Naive thymus-derived CD8-positive, alpha-beta T cell (primary cell): Measurements from ENCODE around the gene MED13L. TPM values are rescaled to one million over a fixed set of nuclear protein-coding genes. Genes with fewer than 3 reads are reported as not detected.
"Not testable (repeated sequence)": the region's sequence is repeated elsewhere in the genome, so short reads cannot be mapped to it uniquely, and the experiment has no call there.

ENCODE experiments used
- ATAC-seq, 2 donors: fragments of 150-1000 bp; cut with Tn5 transposase in 1 of 2; sonication (Bioruptor Pico), chemical (Tn5 transposase) in 1 of 2; 1 replicate in 1 of 2; 2 replicates in 1 of 2; pipeline ENCODE4 v1.10.0; 2021; ENCODE audit warnings: mild to moderate bottlenecking in 2 of 2, moderate library complexity in 2 of 2
- POLR2A ChIA-PET: fragments of 350-600 bp; sonication (Branson Sonifier 250); formaldehyde crosslinking; loops from one replicate; lab custom pipeline; 2021; ENCODE audit warnings: antibody characterized with exemption; lab: Charles Lee
- DNase-seq, 10 donors: peaks; one replicate each; pipeline versions ENCODE4 v3.0.0 to v3.0.0-alpha.2; 2020 to 2022
- H3K27ac Mint-ChIP-seq, 10 donors: one replicate each; pipeline ENCODE4 v1.8.0; 2020 to 2022; ENCODE audit warnings: mild to moderate bottlenecking in 10 of 10, mixed read lengths in 10 of 10, moderate library complexity in 4 of 10, inconsistent platforms in 1 of 10
- H3K27me3 Mint-ChIP-seq, 5 donors: one replicate each; pipeline ENCODE4 v1.8.0; 2021 to 2022; ENCODE audit warnings: mixed read lengths in 5 of 5
- H3K36me3 Mint-ChIP-seq, 3 donors: one replicate each; pipeline ENCODE4 v1.8.0; 2020 to 2022; ENCODE audit warnings: mixed read lengths in 3 of 3, mild to moderate bottlenecking in 2 of 3, inconsistent platforms in 1 of 3
- H3K4me1 Mint-ChIP-seq, 4 donors: one replicate each; pipeline ENCODE4 v1.8.0; 2021 to 2022; ENCODE audit warnings: mixed read lengths in 4 of 4
- H3K4me3 Mint-ChIP-seq, 10 donors: one replicate each; pipeline ENCODE4 v1.8.0; 2020 to 2022; ENCODE audit warnings: mild to moderate bottlenecking in 10 of 10, mixed read lengths in 10 of 10, moderate library complexity in 6 of 10, inconsistent platforms in 1 of 10
- H3K9me3 Mint-ChIP-seq, 9 donors: one replicate each; pipeline ENCODE4 v1.8.0; 2020 to 2022; ENCODE audit warnings: mixed read lengths in 9 of 9, mild to moderate bottlenecking in 3 of 9, inconsistent platforms in 1 of 9, moderate library complexity in 1 of 9
- polyA plus RNA-seq, 3 donors: library from polyadenylated mRNA; unstranded; fragments of 300-500 nt; fragmentation: Illumina TruSeq; gene quantifications; one replicate each; pipeline ENCODE4 v1.2.3, GENCODE V29; 2021
- total RNA-seq, 8 experiments: library from RNA in 2 of 8; stranded (reverse) in 2 of 8; gene quantifications; one replicate each; pipeline ENCODE4 v1.2.3 and lab custom pipeline; 2021 to 2026

The MED13L gene
- total and polyA plus RNA-seq, 5 experiments from 2014 or later, result 5.1 to 164 (median 6.7) TPM

DNA sequence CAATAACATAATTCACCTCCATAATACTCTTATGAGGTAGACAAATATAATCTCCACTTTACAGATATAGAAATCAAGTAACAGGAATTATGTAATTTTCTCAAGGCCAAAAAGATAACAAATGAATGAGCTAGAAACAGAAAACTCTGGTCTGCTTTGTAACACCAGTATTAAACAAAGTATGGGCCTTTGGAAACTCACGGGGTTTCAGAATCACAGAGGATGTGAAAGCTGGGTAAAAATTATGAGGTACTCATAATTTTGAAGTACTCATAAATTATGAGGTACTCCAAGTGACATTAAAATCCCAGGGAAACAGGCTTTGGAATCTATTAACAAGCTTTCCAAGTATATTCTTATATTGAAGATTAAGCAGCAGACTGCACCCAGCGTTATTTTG lies 140.2 kb downstream of the MED13L start:
- POLR2A ChIA-PET, result no interaction called here
- DNase-seq (no peak), ATAC-seq (no peak)
- Mint-ChIP-seq H3K27ac (peak overlapping the region in 2 of 10 donors; percentile 39 to 68), H3K4me1 (peaks cover 45 to 76% (median 72%) of the 10 kb centered on the region in 4 donors), H3K36me3 (no peaks in the 10 kb centered on the region), H3K27me3 (no peaks in the 10 kb centered on the region), H3K4me3 (peak overlapping the region in 2 of 10 donors; percentile 11 to 15), H3K9me3 (no peaks in the 10 kb centered on the region)

DNA sequence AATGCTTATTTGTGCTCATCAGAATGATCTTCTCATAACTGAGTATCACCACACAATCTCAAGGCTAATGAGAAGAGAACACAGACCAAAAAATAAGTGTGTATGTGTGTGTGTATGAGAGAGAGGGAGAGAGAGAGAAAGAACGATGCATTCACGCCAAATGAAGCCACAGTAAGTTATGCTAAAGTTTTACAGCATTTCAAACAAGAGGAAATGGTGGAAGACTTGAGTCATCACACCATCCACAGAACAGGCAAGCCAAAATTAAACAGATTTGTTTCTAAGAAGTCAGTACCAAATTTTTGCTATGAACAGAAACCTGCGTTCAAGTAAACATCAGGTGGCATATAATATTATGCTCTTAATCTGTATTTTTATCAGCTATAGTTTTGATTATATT lies 141.2 kb downstream of the MED13L start:
- Mint-ChIP-seq H3K4me3 (peak overlapping the region in 5 of 10 donors; percentile 3 to 37 (median 25)), H3K36me3 (no peaks in the 10 kb centered on the region), H3K4me1 (peaks cover 39 to 74% (median 69%) of the 10 kb centered on the region in 4 donors), H3K9me3 (no peaks in the 10 kb centered on the region), H3K27me3 (no peaks in the 10 kb centered on the region), H3K27ac (peak overlapping the region in 4 of 10 donors; percentile 12 to 68 (median 64))
- POLR2A ChIA-PET, result interaction anchor here (0.6 kb wide), 1 partner anchor 140 kb away, joined by 9 read pairs; no protein-coding TSS in a partner anchor
- peak in 1 of 2 donors; percentile 58 for ATAC-seq
- no peak for DNase-seq

DNA sequence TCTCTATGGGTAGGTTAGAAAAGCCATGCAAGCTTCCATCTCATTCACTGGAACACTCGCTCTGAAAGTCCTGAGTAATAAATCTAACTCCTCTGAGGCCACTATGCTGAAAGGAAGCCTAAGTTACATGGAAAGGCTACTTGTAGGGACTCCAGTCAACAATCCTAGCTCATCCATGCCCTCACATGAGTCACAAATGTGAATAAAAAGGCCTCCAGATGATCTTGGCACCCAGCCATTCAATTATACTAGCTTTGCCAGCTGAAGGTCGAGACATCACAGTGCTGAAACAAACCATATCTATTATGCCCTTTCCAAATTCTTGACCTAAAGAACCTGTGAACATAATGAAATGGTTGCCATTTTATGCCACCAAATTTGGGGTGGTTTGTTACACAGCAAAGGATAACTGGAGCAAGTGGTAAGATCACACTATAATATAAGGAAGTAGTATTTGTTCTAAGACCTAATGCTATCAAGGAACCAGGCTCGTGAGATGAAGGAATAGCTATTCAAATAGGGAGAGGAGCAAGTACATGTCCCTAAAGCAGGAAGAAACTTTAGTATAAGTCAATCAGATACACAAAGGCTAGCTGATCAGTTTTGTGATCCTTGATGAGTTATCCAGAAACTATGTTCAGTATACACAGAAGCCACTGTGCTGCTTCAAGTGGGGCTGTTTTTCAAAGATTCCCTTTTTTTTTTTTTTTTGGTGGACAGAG lies 142.1 kb downstream of the MED13L start:
- DNase-seq (no peak), ATAC-seq (no peak)
- Mint-ChIP-seq H3K36me3 (no peaks in the 10 kb centered on the region), H3K4me1 (peaks cover 43 to 82% (median 76%) of the 10 kb centered on the region in 4 donors), H3K27ac (no peak overlapping the region), H3K9me3 (no peaks in the 10 kb centered on the region), H3K4me3 (peak overlapping the region in 1 of 10 donors; percentile 21), H3K27me3 (no peaks in the 10 kb centered on the region)
- POLR2A ChIA-PET, result no interaction called here

DNA sequence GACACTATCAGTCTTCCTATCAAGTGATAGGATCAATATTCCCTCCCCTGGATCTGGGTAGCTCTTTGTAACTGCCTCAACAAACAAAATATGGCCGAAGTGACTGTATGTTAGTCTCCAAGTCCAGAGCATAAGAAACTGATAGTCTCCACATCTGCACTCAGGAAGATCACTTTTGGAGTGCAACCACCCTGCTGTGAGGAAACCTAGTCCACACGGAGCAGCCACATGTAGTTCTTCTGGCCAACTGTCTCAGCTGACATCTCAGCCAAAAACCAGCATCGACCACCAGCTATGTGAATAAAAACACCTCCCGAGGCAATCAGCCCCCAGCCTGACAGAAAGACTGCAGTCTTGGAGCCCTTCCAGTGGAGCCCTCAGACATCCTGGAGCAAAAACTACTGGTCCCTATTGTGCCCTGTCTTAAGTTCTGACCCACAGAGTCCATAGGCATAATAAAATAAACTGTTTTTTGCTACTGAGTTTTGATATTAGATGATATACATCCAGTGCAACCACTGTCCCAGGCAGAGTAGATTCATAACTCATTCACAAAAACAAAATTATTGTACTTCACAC lies 143.8 kb downstream of the MED13L start:
- H3K36me3 Mint-ChIP-seq, result no peaks in the 10 kb centered on the region
- ATAC-seq, result no peak
- peak overlapping the region in 7 of 10 donors; percentile 2 to 62 (median 19) for H3K4me3 Mint-ChIP-seq
- no peaks in the 10 kb centered on the region for H3K27me3 Mint-ChIP-seq
- no peak for DNase-seq
- peak overlapping the region in 4 of 10 donors; percentile 10 to 71 (median 38) for H3K27ac Mint-ChIP-seq
- H3K4me1 Mint-ChIP-seq, result peaks cover 38 to 87% (median 73%) of the 10 kb centered on the region in 4 donors
- no peaks in the 10 kb centered on the region for H3K9me3 Mint-ChIP-seq
- POLR2A ChIA-PET, result no interaction called here

DNA sequence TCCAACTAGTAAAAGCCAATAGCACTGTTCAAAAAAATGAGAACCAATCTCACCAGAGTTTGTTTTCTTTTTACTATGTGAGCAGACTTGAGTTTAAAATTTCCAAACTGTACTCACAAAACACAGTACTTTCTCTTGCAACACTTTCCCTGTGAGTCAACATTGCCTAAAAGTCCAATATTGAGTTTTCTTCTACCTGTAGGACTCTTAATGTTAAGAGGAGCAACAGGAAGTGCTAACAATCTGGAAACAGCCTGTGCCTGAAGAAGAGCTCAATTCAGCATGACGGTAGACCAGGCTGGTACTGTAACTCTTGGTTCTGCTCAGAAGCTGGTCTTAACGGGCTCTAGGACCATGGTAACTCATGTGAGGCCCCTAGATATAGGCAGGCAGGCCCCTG lies 144.3 kb downstream of the MED13L start:
- Mint-ChIP-seq H3K27me3 (no peaks in the 10 kb centered on the region), H3K4me3 (peak overlapping the region in 3 of 10 donors; percentile 6 to 62 (median 14)), H3K36me3 (no peaks in the 10 kb centered on the region), H3K4me1 (peaks cover 38 to 86% (median 73%) of the 10 kb centered on the region in 4 donors), H3K27ac (peak overlapping the region in 4 of 10 donors; percentile 10 to 71 (median 32)), H3K9me3 (no peaks in the 10 kb centered on the region)
- no peak for DNase-seq
- peak in 1 of 2 donors; percentile 27 for ATAC-seq
- POLR2A ChIA-PET, result no interaction called here

DNA sequence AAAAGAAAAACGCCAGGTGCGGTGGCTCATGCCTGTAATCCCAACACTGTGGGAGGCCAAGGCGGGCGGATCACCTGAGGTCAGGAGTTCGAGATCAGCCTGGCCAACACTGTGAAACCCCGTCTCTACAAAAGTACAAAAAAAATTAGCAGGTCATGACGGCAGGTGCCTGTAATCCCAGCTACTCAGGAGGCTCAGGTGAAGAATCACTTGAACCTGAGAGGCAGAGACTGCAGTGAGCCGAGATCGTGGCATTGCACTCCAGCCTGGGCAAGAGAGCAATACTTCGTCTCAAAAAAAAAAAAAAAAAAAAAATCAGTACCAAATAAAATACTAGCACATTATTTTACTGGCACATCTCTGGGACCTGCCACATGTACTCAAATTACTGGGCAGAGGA lies 145.5 kb downstream of the MED13L start:
- not testable (repeated sequence) for H3K36me3 Mint-ChIP-seq, H3K27me3 Mint-ChIP-seq, ATAC-seq, H3K9me3 Mint-ChIP-seq, DNase-seq, H3K4me3 Mint-ChIP-seq
- POLR2A ChIA-PET, result interaction anchor here (0.7 kb wide), 1 partner anchor 406 kb away, joined by 8 read pairs; no protein-coding TSS in a partner anchor
- peaks cover 42 to 89% (median 74%) of the 10 kb centered on the region in 4 donors for H3K4me1 Mint-ChIP-seq
- H3K27ac Mint-ChIP-seq, result peak overlapping the region in 1 of 10 donors; percentile 17

DNA sequence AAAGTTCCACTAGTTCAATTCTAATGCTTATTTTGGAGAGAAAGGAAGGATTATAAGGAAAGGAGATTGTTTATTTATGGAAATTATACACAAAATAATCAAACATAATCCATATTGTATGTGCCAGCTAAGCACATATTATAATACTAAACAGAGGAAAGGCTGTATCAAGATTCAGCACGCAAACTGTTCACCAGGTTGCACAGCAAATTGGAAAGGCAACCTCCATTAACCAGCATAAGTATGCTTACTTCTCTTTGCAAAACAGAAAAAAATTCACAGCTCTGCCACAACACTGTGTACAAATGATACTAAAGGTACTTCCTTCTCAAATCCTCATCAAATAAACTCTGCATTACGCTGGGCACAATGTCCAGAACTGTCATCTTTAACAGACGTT lies 146.3 kb downstream of the MED13L start:
- Mint-ChIP-seq H3K4me3 (peak overlapping the region in 2 of 10 donors; percentile 42 to 45), H3K27ac (peak overlapping the region in 2 of 10 donors; percentile 2 to 4), H3K4me1 (peaks cover 43 to 87% (median 73%) of the 10 kb centered on the region in 4 donors), H3K36me3 (no peaks in the 10 kb centered on the region), H3K27me3 (no peaks in the 10 kb centered on the region), H3K9me3 (no peaks in the 10 kb centered on the region)
- DNase-seq (no peak), ATAC-seq (no peak)
- POLR2A ChIA-PET, result no interaction called here

DNA sequence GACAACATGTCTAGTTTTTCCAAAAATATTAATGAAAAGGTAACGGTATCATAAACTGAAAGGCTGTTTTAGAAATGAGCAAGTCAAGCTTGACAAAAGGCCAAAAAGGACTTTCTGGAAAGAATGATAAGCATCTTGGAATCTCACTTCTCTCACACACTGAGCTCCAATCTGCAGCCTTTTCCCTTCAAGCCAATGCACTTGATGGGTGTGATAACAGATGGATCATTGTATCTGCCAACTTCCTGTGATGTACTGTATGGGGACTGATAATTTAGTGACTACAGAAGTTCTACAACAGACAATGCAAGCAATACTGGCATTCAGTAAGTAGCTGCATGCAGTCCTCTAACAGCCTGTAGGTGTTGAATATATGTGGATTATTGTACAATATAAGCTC lies 147.1 kb downstream of the MED13L start:
- POLR2A ChIA-PET, result no interaction called here
- DNase-seq (no peak), ATAC-seq (no peak)
- Mint-ChIP-seq H3K4me1 (peaks cover 39 to 89% (median 70%) of the 10 kb centered on the region in 4 donors), H3K4me3 (peak overlapping the region in 3 of 10 donors; percentile 4 to 33 (median 27)), H3K36me3 (no peaks in the 10 kb centered on the region), H3K27me3 (no peaks in the 10 kb centered on the region), H3K9me3 (no peaks in the 10 kb centered on the region), H3K27ac (peak overlapping the region in 1 of 10 donors; percentile 4)

DNA sequence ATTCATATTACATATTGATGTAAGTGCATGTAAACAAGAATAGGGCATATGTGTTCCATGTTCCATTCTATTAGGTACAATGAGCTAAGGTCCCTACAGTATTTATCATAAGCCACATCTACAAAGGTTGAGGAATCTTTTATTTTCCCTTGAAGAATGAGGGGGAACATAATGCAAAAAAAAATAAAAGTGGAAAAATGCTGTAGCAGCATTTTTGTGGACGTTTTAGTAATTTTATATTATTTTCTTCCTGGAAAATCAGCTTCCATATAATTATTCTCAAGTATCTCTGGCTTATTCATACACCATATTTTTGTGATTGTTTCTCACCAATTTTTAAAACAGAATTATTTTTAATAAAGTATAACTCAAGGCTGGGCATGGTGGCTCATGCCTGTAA lies 148.7 kb downstream of the MED13L start:
- no peaks in the 10 kb centered on the region for H3K9me3 Mint-ChIP-seq
- DNase-seq (no peak), ATAC-seq (no peak)
- no peak overlapping the region for H3K27ac Mint-ChIP-seq
- H3K36me3 Mint-ChIP-seq, result no peaks in the 10 kb centered on the region
- H3K4me1 Mint-ChIP-seq, result peaks cover 34 to 89% (median 65%) of the 10 kb centered on the region in 4 donors
- no peak overlapping the region for H3K4me3 Mint-ChIP-seq
- H3K27me3 Mint-ChIP-seq, result no peaks in the 10 kb centered on the region
- POLR2A ChIA-PET, result no interaction called here

DNA sequence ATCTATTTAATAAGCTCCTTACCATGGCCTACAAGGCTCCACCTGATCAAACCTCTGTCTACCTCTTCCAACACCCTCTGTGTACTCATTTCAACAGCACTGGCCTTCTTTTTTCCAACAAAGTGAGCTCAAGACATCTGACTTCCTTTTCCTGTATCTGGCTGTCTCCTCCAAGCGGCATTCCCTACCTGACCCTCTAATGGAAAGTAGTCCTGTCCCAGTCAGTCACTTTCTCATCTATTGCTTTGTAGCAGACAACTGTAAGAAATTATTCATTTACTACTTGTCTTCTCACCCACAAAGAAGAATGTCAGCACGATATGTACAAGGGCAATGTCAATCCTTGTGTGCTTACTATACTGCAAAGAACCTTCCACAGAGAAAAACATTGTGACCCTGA lies 149.6 kb downstream of the MED13L start:
- DNase-seq, result no peak
- Mint-ChIP-seq H3K36me3 (no peaks in the 10 kb centered on the region), H3K4me1 (peaks cover 30 to 89% (median 65%) of the 10 kb centered on the region in 4 donors), H3K4me3 (peak overlapping the region in 1 of 10 donors; percentile 1), H3K27ac (peak overlapping the region in 1 of 10 donors; percentile 27), H3K27me3 (no peaks in the 10 kb centered on the region), H3K9me3 (no peaks in the 10 kb centered on the region)
- POLR2A ChIA-PET, result interaction anchor here (0.6 kb wide), 1 partner anchor 528 kb away, joined by 5 read pairs; no protein-coding TSS in a partner anchor
- no peak for ATAC-seq

DNA sequence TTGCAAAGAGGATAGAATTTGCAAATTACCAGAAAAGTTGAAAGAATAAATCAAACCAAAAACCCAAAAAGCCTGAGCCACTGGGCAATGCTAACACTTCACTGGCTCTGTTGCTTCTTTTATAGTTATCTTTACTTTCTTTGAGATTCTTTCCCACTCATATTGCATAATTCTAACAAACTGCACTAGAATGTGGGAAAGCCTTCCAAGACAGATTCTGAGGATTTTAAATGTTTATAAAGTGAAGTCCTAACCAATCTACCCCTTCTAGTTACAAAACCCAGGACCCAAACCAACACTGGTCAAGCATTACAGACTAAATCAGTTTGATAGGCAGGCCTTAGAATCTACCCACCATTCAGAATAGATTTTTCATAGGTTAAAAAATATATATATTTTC lies 150.9 kb downstream of the MED13L start:
- peaks cover 31 to 93% (median 68%) of the 10 kb centered on the region in 4 donors for H3K4me1 Mint-ChIP-seq
- no peaks in the 10 kb centered on the region for H3K27me3 Mint-ChIP-seq
- H3K36me3 Mint-ChIP-seq, result no peaks in the 10 kb centered on the region
- H3K4me3 Mint-ChIP-seq, result no peak overlapping the region
- no peak overlapping the region for H3K27ac Mint-ChIP-seq
- no peaks in the 10 kb centered on the region for H3K9me3 Mint-ChIP-seq
- no peak for DNase-seq
- POLR2A ChIA-PET, result no interaction called here
- no peak for ATAC-seq

DNA sequence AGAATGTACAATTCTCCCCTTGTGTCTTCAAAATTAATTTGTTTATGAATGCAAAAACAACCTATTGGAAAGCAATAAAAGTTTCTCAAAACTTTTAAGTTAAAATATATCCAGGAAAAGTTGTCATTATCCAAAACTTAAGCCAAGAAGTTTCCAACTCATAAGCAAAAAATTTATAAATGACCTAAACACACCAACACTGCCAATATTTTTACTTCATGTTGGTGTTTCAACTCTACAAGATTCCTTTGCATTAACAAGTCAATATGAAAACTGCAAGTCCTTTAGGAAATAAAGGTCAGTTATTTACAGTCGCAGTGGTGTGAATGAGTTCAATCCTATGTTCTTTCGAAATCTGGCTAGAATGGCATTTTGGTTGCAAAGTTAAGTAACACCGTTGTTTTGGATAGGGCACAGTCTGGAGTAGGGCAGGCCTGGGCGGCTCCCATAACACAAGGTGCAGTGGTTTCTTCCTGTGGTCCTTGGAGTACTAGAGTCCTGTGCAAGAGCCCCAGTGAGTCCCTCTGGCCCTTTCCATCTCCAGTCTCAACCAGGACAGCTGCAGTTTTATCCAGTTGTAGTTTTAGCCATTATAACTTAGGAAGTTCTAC lies 151.4 kb downstream of the MED13L start:
- H3K4me1 Mint-ChIP-seq, result peaks cover 32 to 93% (median 68%) of the 10 kb centered on the region in 4 donors
- no peaks in the 10 kb centered on the region for H3K27me3 Mint-ChIP-seq
- ATAC-seq (no peak), DNase-seq (no peak)
- H3K9me3 Mint-ChIP-seq, result no peaks in the 10 kb centered on the region
- POLR2A ChIA-PET, result no interaction called here
- no peaks in the 10 kb centered on the region for H3K36me3 Mint-ChIP-seq
- no peak overlapping the region for H3K27ac Mint-ChIP-seq
- H3K4me3 Mint-ChIP-seq, result no peak overlapping the region

DNA sequence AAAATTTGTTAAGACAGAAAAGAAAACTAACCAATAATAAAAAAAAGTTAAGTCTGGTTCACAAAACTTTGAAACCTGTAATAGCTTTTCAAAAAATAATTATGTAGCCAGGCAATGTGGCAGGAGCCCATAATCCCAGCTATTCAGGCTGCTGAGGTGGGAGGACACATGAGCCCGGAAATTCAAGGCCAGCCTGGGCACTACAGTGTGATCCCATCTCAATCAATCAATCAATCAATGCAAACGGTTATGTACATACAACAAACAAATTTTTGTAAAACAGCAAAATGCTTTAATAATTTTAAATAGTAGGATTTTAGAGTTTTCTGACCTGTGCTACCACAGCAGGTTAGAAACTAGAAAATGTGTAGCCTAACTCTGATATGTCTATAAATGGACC lies 152.4 kb downstream of the MED13L start:
- Mint-ChIP-seq H3K4me3 (no peak overlapping the region), H3K27ac (no peak overlapping the region), H3K4me1 (peaks cover 33 to 93% (median 67%) of the 10 kb centered on the region in 4 donors), H3K36me3 (no peaks in the 10 kb centered on the region), H3K9me3 (no peaks in the 10 kb centered on the region), H3K27me3 (no peaks in the 10 kb centered on the region)
- DNase-seq (no peak), ATAC-seq (no peak)
- POLR2A ChIA-PET, result no interaction called here
